PC-9 (cell line): ENCODE data around the gene RAB11A. TPM values are rescaled to one million over a fixed set of nuclear protein-coding genes. Genes with fewer than 3 reads are reported as not detected.

Source experiments
- BruUV-seq: library from RNA; stranded (reverse); fragments of 400-500 nt; replicated peaks from 2 replicates; lab custom pipeline; 2021; lab: Mats Ljungman, UMichigan
- CTCF ChIA-PET: fragments of 300-600 bp; sonication (Branson Sonifier 250); formaldehyde crosslinking; loops from one replicate; lab custom pipeline; 2022; ENCODE audit warnings: antibody characterized with exemption; lab: Charles Lee
- POLR2A ChIA-PET: fragments of 300-600 bp; sonication (Branson Sonifier 250); formaldehyde crosslinking; loops from one replicate; lab custom pipeline; 2022; ENCODE audit warnings: antibody characterized with exemption; ENCODE audit not compliant: unreplicated experiment; lab: Charles Lee
- DNase-seq, 2 experiments: peaks; one replicate each; pipeline versions ENCODE4 v3.0.0 to v3.0.0-alpha.2; 2015 to 2022; ENCODE audit warnings: mixed read lengths in 1 of 2
- H2AFZ ChIP-seq: fragments of 200-600 bp; sonication (generic); 2 replicates; pipeline ENCODE4 v1.8.1; 2017; ENCODE audit warnings: antibody characterized with exemption
- H3F3A ChIP-seq: fragments of 200-600 bp; sonication (generic); 2 replicates; pipeline ENCODE4 v1.8.1; 2017; ENCODE audit warnings: antibody characterized with exemption, mild to moderate bottlenecking, low read depth; ENCODE audit not compliant: insufficient read depth
- H3K27ac ChIP-seq: fragments of 200-600 bp; sonication (generic); 2 replicates; pipeline ENCODE4 v1.6.1; 2016; ENCODE audit warnings: mixed run types
- H3K27me3 ChIP-seq: fragments of 200-600 bp; sonication (generic); 2 replicates; pipeline ENCODE4 v1.6.1; 2016; ENCODE audit warnings: low read depth, mixed run types; ENCODE audit not compliant: insufficient read depth
- H3K36me3 ChIP-seq: fragments of 200-600 bp; sonication (generic); 2 replicates; pipeline ENCODE4 v1.6.1; 2016; ENCODE audit warnings: low read depth, mixed run types
- H3K4me1 ChIP-seq: fragments of 200-600 bp; sonication (generic); replicated peaks from 2 replicates; pipeline ENCODE4 v1.6.1; 2016; ENCODE audit warnings: mixed run types; ENCODE audit not compliant: insufficient read depth
- H3K4me2 ChIP-seq: fragments of 200-600 bp; sonication (generic); 2 replicates; pipeline ENCODE4 v1.6.1; 2017; ENCODE audit warnings: mixed run types
- H3K4me3 ChIP-seq: fragments of 200-600 bp; sonication (generic); 2 replicates; pipeline ENCODE4 v1.6.1; 2016; ENCODE audit warnings: mixed run types
- H3K79me2 ChIP-seq: fragments of 200-600 bp; sonication (generic); 2 replicates; pipeline ENCODE4 v1.6.1; 2017; ENCODE audit warnings: low read depth, mixed run types
- H3K9me2 ChIP-seq: fragments of 200-600 bp; sonication (generic); 2 replicates; pipeline ENCODE4 v1.8.1; 2017; ENCODE audit warnings: mild to moderate bottlenecking; ENCODE audit not compliant: insufficient read depth
- H3K9me3 ChIP-seq: fragments of 200-600 bp; sonication (generic); 2 replicates; pipeline ENCODE4 v1.8.1; 2016; ENCODE audit warnings: low read depth; ENCODE audit not compliant: insufficient read depth
- H4K20me1 ChIP-seq: fragments of 200-600 bp; sonication (generic); 2 replicates; pipeline ENCODE4 v1.8.1; 2017; ENCODE audit not compliant: insufficient read depth
- EZH2 ChIP-seq: fragments of 200-600 bp; sonication (generic); IDR thresholded peaks from 2 replicates; pipeline ENCODE4 v1.8.0; 2017; ENCODE audit warnings: antibody characterized with exemption, low read depth
- intact Hi-C: fragments of 100-400 bp; cut with micrococcal nuclease; formaldehyde crosslinking; loops from one replicate; pipeline ENCODE4 v1.10.0; 2022; ENCODE audit not compliant: unreplicated experiment
- total RNA-seq: library from RNA; stranded (reverse); gene quantifications from 2 replicates; pipeline ENCODE4 v1.2.3, GENCODE V29; 2021
- TF ChIP-seq, protein P1 (sequence below): fragments of 200-600 bp; sonication (generic); conservative IDR thresholded peaks from 2 replicates; pipeline ENCODE4 v1.6.1; 2017; ENCODE audit warnings: mixed run types, antibody characterized with exemption, mild to moderate bottlenecking, moderate library complexity

RAB11A gene
- total RNA-seq, 1 experiment from 2014 or later: 233 TPM

DNA sequence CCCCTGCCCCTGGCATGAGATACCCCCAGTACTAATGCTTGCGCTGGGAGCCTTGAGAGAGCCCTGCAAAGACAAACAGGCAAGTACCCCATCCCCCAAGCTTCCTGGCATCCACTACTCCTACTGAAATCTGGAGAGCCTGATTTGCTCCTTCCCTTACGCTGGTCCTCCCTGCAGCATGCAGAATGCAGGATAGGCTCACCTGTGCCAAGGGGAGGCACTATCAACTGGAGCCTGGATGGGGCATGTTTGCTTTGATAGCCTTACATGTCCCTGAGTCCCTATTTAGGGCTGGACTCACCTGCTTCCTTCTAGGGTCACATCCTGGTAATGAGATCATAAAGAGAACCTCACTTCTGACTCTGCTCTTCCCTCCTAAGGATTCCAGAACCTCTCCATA lies 42.9 kb downstream of the RAB11A start:
- DNase-seq: no peak
- no peaks in the 10 kb centered on the region for H3K27me3 ChIP-seq
- ChIA-PET CTCF (no interaction called here), POLR2A (no interaction called here)
- peaks cover 6% of the 10 kb centered on the region for H3K4me1 ChIP-seq
- H3K9me2 ChIP-seq: no peaks in the 10 kb centered on the region
- peaks cover 6% of the 10 kb centered on the region; the same call in 1 of the 2 replicates for H3F3A ChIP-seq
- H3K27ac ChIP-seq: no peak overlapping the region
- no TSS peak for BruUV-seq
- H3K4me3 ChIP-seq: no peak overlapping the region
- TF ChIP-seq, protein P1, sequence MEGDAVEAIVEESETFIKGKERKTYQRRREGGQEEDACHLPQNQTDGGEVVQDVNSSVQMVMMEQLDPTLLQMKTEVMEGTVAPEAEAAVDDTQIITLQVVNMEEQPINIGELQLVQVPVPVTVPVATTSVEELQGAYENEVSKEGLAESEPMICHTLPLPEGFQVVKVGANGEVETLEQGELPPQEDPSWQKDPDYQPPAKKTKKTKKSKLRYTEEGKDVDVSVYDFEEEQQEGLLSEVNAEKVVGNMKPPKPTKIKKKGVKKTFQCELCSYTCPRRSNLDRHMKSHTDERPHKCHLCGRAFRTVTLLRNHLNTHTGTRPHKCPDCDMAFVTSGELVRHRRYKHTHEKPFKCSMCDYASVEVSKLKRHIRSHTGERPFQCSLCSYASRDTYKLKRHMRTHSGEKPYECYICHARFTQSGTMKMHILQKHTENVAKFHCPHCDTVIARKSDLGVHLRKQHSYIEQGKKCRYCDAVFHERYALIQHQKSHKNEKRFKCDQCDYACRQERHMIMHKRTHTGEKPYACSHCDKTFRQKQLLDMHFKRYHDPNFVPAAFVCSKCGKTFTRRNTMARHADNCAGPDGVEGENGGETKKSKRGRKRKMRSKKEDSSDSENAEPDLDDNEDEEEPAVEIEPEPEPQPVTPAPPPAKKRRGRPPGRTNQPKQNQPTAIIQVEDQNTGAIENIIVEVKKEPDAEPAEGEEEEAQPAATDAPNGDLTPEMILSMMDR: no peak
- no peak for TF ChIP-seq EZH2
- H3K9me3 ChIP-seq: no peaks in the 10 kb centered on the region
- no peaks in the 10 kb centered on the region for H3K79me2 ChIP-seq
- no peaks in the 10 kb centered on the region for H4K20me1 ChIP-seq
- intact Hi-C loops: loop anchor here (10.0 kb wide), 1 partner anchor 283 kb away; no protein-coding TSS in a partner anchor
- no peak overlapping the region for H2AFZ ChIP-seq
- 0 out of 2 replicates have a peak, but pooled peaks cover 6% of the 10 kb centered on the region for H3K36me3 ChIP-seq
- no peak overlapping the region for H3K4me2 ChIP-seq

DNA sequence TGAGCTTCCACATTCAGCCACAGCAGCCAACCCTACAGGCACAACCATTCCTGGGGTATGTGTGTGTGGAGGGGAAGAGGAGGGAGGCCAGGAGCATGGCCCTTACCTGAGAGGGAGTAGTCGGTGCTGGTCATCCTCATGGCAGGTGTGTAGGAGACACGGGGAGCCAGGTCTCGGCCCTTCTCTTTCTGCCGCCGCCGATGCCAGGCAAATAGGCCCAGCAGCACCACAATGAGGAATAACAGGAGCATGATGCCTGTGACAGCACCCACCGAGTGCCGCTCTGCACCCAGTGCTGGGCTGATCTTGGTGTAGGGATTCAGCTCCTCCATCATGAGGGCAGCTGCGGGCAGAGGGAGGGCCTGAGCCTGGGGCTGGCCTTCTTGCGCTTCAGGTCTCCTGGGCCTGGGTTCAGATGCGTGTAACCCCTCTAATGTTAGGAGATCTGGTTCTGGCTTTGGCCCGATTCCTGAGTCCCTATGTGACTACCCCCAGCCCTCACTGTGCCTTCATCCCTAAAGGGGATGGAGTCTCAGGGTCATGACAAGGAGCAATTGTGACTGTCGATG lies 44.4 kb downstream of the RAB11A start:
- H3K9me3 ChIP-seq: no peaks in the 10 kb centered on the region
- no peaks in the 10 kb centered on the region for H3K9me2 ChIP-seq
- no peak overlapping the region for H2AFZ ChIP-seq
- no peaks in the 10 kb centered on the region for H3K36me3 ChIP-seq
- H3F3A ChIP-seq: no peaks in the 10 kb centered on the region
- no peak overlapping the region for H3K27ac ChIP-seq
- TF ChIP-seq EZH2: no peak
- TF ChIP-seq, protein P1: no peak
- no peak overlapping the region for H3K4me2 ChIP-seq
- ChIA-PET CTCF (no interaction called here), POLR2A (no interaction called here)
- intact Hi-C loops: loop anchor here (10.0 kb wide), 1 partner anchor 281 kb away; no protein-coding TSS in a partner anchor
- no TSS peak for BruUV-seq
- no peaks in the 10 kb centered on the region for H3K79me2 ChIP-seq
- no peaks in the 10 kb centered on the region for H3K27me3 ChIP-seq
- no peak for DNase-seq
- no peaks in the 10 kb centered on the region for H4K20me1 ChIP-seq
- H3K4me3 ChIP-seq: no peak overlapping the region
- H3K4me1 ChIP-seq: no peaks in the 10 kb centered on the region

DNA sequence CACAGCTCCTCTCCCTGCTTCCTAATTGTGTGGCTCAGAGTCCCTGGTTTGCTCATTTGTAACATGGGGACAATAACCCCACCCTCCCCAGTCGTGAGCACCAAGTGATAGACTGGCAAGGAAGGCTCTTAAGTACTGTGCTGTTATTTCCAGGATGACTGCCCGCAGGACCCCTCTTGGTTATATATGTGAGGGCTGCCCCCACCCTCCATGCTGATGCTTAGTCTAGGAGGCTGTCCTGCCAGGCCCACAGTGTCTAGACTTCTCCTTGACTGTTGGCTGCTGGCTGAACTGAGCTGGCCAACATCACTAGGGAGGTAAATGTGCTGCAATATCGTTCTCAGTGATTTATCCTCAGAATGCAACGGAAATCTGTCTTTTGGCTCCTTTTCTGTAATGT lies 45.1 kb downstream of the RAB11A start:
- Histone ChIP-seq H3K79me2 (no peaks in the 10 kb centered on the region), H3K4me2 (no peak overlapping the region), H3K4me3 (no peak overlapping the region), H3K9me2 (no peaks in the 10 kb centered on the region), H4K20me1 (no peaks in the 10 kb centered on the region), H3K27me3 (no peaks in the 10 kb centered on the region), H3K27ac (no peak overlapping the region), H3K36me3 (no peaks in the 10 kb centered on the region), H3F3A (no peaks in the 10 kb centered on the region), H3K9me3 (no peaks in the 10 kb centered on the region), H3K4me1 (no peaks in the 10 kb centered on the region), H2AFZ (no peak overlapping the region)
- CTCF ChIA-PET: no interaction called here
- POLR2A ChIA-PET: no interaction called here
- BruUV-seq: no TSS peak
- intact Hi-C loops: loop anchor here (10.0 kb wide), 1 partner anchor 280 kb away; no protein-coding TSS in a partner anchor
- no peak for TF ChIP-seq EZH2
- TF ChIP-seq, protein P1: no peak
- no peak for DNase-seq
